ENCODE results near the gene MISP.

Gene MISP

GRCh38 chr19:810077-810855, 59.4 kb downstream of the MISP start:
- no peaks in the 10 kb centered on the region for H3K4me1 ChIP-seq (ENCODE audit: control insufficient read depth, insufficient read depth, low read length)
- peaks cover 67% of the 10 kb centered on the region for H3K36me3 ChIP-seq (ENCODE audit: control insufficient read depth, insufficient read depth, low read length, severe bottlenecking)
- no peak for DNase-seq (ENCODE audit: low read depth)
- H3K9ac ChIP-seq (ENCODE audit: low read length): no peak overlapping the region
- no peak overlapping the region for H3K4me3 ChIP-seq (ENCODE audit: low read length)
- no peaks in the 10 kb centered on the region for H3K27me3 ChIP-seq (replicated peaks; ENCODE audit: control insufficient read depth, insufficient read depth, low read length)
- no peaks in the 10 kb centered on the region for H3K9me3 ChIP-seq (ENCODE audit: control insufficient read depth, low read length)

DNA sequence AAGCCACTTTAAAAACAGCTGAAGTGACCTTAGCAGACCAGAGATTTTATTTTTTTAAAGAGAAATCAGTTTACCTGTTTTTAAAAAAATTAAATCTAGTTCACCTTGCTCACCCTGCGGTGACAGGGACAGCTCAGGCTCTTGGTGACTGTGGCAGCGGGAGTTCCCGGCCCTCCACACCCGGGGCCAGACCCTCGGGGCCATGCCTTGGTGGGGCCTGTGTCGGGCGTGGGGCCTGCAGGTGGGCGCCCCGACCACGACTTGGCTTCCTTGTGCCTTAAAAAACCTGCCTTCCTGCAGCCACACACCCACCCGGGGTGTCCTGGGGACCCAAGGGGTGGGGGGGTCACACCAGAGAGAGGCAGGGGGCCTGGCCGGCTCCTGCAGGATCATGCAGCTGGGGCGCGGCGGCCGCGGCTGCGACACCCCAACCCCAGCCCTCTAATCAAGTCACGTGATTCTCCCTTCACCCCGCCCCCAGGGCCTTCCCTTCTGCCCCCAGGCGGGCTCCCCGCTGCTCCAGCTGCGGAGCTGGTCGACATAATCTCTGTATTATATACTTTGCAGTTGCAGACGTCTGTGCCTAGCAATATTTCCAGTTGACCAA, 60.1 kb downstream of the MISP start:
- no peaks in the 10 kb centered on the region for H3K9me3 ChIP-seq (ENCODE audit: control insufficient read depth, low read length)
- H3K36me3 ChIP-seq (ENCODE audit: control insufficient read depth, insufficient read depth, low read length, severe bottlenecking): peaks cover 60% of the 10 kb centered on the region
- H3K9ac ChIP-seq (ENCODE audit: low read length): no peak overlapping the region
- no peak overlapping the region for H3K4me3 ChIP-seq (ENCODE audit: low read length)
- no peak for DNase-seq (ENCODE audit: low read depth)
- H3K27me3 ChIP-seq (replicated peaks; ENCODE audit: control insufficient read depth, insufficient read depth, low read length): no peaks in the 10 kb centered on the region
- H3K4me1 ChIP-seq (ENCODE audit: control insufficient read depth, insufficient read depth, low read length): no peaks in the 10 kb centered on the region

- H3K36me3 ChIP-seq (ENCODE audit: control insufficient read depth, insufficient read depth, low read length, severe bottlenecking): peaks cover 55% of the 10 kb centered on the region
- H3K4me3 ChIP-seq (ENCODE audit: low read length): no peak overlapping the region
- no peak for DNase-seq (ENCODE audit: low read depth)
- H3K9me3 ChIP-seq (ENCODE audit: control insufficient read depth, low read length): no peaks in the 10 kb centered on the region
- no peaks in the 10 kb centered on the region for H3K27me3 ChIP-seq (replicated peaks; ENCODE audit: control insufficient read depth, insufficient read depth, low read length)
- no peaks in the 10 kb centered on the region for H3K4me1 ChIP-seq (ENCODE audit: control insufficient read depth, insufficient read depth, low read length)
- H3K9ac ChIP-seq (ENCODE audit: low read length): no peak overlapping the region
Observed at GRCh38 chr19:811506-812048, 60.7 kb downstream of the MISP start.

DNA sequence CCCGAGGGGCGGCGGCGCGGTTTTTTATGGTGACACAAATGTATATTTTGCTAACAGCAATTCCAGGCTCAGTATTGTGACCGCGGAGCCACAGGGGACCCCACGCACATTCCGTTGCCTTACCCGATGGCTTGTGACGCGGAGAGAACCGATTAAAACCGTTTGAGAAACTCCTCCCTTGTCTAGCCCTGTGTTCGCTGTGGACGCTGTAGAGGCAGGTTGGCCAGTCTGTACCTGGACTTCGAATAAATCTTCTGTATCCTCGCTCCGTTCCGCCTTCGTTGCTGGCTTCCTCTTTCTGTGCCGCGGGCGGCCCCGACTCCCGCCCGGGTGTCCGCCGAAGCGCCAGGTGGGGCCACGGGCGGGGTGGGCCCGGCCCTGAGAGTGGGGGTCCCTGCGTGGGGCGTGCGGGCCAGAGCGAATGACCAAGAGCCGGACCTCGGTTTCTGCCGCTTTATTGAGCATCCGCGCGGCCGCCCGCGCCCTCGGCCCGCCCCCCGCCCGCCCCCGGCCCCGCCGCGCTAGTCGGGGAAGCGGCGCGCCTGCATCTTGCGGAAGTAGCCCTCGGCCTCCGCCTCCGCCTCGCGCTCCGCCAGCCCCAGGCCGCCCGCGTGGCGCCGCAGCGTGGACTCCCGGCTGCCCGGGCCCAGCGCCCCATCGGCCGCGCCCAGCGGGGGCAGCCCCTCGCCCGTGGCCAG, 61.3 kb downstream of the MISP start:
- DNase-seq (ENCODE audit: low read depth): no peak
- H3K4me3 ChIP-seq (ENCODE audit: low read length): no peak overlapping the region
- peaks cover 48% of the 10 kb centered on the region for H3K36me3 ChIP-seq (ENCODE audit: control insufficient read depth, insufficient read depth, low read length, severe bottlenecking)
- no peaks in the 10 kb centered on the region for H3K4me1 ChIP-seq (ENCODE audit: control insufficient read depth, insufficient read depth, low read length)
- no peaks in the 10 kb centered on the region for H3K27me3 ChIP-seq (replicated peaks; ENCODE audit: control insufficient read depth, insufficient read depth, low read length)
- H3K9ac ChIP-seq (ENCODE audit: low read length): no peak overlapping the region
- no peaks in the 10 kb centered on the region for H3K9me3 ChIP-seq (ENCODE audit: control insufficient read depth, low read length)

DNA sequence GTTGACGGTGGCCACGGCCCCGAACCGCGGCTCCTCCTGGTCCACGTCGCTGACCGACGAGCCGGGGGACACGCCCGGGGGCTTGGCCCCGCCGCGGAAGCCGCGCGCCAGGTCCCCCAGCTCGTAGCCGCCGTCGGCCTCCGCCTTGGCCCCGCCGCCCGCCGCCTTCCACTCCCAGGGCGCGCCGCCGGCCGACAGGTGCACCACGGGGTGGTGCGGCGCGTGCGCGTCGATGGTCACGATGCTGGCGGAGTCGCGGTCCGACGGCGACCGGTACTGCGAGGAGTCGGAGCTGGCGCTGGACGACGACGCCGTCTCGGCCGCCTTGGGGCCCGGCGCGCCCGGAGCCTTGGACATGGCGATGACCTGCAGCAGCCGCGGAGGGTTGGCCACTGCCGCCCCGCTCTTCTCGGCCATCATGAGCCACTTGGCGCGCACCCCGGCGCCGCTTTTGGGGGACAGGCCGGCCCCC, 61.9 kb downstream of the MISP start:
- H3K36me3 ChIP-seq (ENCODE audit: control insufficient read depth, insufficient read depth, low read length, severe bottlenecking): peaks cover 42% of the 10 kb centered on the region

DNA sequence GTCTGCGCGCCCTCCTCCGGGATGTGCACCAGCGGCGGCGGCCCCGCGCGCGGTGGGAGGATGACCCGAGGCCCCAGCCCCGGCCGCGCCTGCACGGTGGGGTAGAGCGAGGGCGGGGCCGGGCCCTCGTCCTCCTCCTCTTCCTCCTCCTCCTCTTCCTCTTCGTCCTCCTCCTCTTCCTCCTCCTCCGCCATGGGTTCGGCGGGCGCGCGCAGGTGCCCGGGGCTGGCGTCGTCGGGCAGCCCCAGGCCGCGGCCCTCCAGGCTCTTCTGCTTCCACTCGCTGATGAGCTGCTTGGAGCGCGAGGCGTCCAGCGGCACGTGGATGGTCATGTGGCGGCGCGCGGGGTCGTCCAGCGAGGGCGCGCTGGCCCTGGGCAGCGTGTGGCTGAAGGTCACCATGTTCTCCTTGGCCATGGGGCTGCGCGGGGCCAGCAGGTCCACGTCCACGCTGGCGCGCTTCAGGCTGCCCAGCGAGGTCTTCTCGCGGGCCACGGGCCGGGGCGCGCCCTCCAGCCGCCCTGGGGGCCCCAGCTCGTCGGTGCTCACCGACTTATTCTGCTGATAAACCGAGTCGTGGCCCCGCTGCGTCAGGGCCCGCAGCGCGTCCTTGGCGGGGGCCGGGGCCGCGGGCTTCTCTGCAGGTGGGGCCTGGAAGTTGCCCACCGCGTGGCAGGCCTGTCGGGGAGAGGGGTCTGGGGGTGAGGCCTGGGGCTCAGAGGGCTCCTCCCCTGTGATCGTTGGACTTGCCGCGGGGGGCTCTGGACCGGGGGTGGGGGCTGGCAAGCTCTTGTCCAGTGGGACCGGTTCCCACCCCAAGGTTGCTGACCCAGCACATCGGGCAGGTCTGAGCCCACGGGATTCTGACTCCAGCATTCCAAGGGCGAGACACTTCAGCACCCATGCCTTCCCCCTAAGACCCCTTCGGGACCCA, 62.6 kb downstream of the MISP start:
- DNase-seq (ENCODE audit: low read depth): no peak
- Histone ChIP-seq H3K27me3 (replicated peaks; ENCODE audit: control insufficient read depth, insufficient read depth, low read length) (no peaks in the 10 kb centered on the region), H3K4me1 (ENCODE audit: control insufficient read depth, insufficient read depth, low read length) (no peaks in the 10 kb centered on the region)

More for the DNA sequence above, 61.9 kb downstream of the MISP start:
- DNase-seq (ENCODE audit: low read depth): no peak
- Histone ChIP-seq H3K4me1 (ENCODE audit: control insufficient read depth, insufficient read depth, low read length) (no peaks in the 10 kb centered on the region), H3K9ac (ENCODE audit: low read length) (no peak overlapping the region), H3K27me3 (replicated peaks; ENCODE audit: control insufficient read depth, insufficient read depth, low read length) (no peaks in the 10 kb centered on the region), H3K4me3 (ENCODE audit: low read length) (no peak overlapping the region), H3K9me3 (ENCODE audit: control insufficient read depth, low read length) (no peaks in the 10 kb centered on the region)

More for the DNA sequence above, 62.6 kb downstream of the MISP start:
- H3K9me3 ChIP-seq (ENCODE audit: control insufficient read depth, low read length): no peaks in the 10 kb centered on the region
- H3K4me3 ChIP-seq (ENCODE audit: low read length): no peak overlapping the region
- H3K9ac ChIP-seq (ENCODE audit: low read length): no peak overlapping the region
- peaks cover 38% of the 10 kb centered on the region for H3K36me3 ChIP-seq (ENCODE audit: control insufficient read depth, insufficient read depth, low read length, severe bottlenecking)

Data from adipocyte (in vitro differentiated cells).